Fibroblast of pulmonary artery (primary cell): Measurements from ENCODE around the gene ESD.
"Not testable (repeated sequence)": the region's sequence is repeated elsewhere in the genome, so short reads cannot be mapped to it uniquely, and the experiment has no call there.

Experiments
- DNase-seq: peaks from one replicate; pipeline ENCODE4 v3.0.0-alpha.2; 2010; ENCODE audit warnings: low read depth
- H3K4me3 ChIP-seq: replicated peaks from 2 replicates; pipeline ENCODE4 v1.5.1; 2011; ENCODE audit warnings: low read depth, mild to moderate bottlenecking, control low read depth, low read length, moderate library complexity
- TF ChIP-seq, protein P1 (sequence below): IDR thresholded peaks from 2 replicates; pipeline ENCODE4 v1.5.1; 2011; ENCODE audit warnings: mild to moderate bottlenecking, control low read depth, low read length, inconsistent platforms; ENCODE audit errors: missing control alignments

The ESD gene

GRCh38 chr13:46778095-46778494, 18.9 kb downstream of the ESD start:
- DNase-seq, result no peak
- no peak overlapping the region for H3K4me3 ChIP-seq
- TF ChIP-seq, protein P1, sequence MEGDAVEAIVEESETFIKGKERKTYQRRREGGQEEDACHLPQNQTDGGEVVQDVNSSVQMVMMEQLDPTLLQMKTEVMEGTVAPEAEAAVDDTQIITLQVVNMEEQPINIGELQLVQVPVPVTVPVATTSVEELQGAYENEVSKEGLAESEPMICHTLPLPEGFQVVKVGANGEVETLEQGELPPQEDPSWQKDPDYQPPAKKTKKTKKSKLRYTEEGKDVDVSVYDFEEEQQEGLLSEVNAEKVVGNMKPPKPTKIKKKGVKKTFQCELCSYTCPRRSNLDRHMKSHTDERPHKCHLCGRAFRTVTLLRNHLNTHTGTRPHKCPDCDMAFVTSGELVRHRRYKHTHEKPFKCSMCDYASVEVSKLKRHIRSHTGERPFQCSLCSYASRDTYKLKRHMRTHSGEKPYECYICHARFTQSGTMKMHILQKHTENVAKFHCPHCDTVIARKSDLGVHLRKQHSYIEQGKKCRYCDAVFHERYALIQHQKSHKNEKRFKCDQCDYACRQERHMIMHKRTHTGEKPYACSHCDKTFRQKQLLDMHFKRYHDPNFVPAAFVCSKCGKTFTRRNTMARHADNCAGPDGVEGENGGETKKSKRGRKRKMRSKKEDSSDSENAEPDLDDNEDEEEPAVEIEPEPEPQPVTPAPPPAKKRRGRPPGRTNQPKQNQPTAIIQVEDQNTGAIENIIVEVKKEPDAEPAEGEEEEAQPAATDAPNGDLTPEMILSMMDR, result no peak

- DNase-seq, result no peak
- TF ChIP-seq, protein P1, result no peak
- H3K4me3 ChIP-seq, result no peak overlapping the region
These were observed 21.4 kb downstream of the ESD start for GRCh38 chr13:46775385-46776107.

DNA sequence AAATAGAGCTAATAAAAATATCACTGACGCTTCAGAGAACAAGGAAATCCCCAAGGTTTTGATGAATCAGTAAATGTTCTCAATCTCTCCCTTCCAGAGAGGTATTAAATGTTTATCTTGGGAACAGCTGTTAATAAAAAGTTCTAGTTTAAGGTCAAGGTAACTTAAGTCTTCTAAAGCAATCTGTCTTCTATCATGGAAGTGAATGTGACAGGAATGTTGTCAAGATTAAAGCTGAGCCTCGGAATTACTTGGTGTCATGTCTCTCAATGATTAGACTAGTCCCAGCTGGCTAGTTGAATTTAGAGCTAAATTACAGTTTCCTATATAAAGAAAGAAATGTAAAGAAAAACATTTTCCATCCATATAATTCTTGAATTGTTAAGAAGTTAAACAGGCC, 23.4 kb downstream of the ESD start:
- TF ChIP-seq, protein P1, result no peak

DNA sequence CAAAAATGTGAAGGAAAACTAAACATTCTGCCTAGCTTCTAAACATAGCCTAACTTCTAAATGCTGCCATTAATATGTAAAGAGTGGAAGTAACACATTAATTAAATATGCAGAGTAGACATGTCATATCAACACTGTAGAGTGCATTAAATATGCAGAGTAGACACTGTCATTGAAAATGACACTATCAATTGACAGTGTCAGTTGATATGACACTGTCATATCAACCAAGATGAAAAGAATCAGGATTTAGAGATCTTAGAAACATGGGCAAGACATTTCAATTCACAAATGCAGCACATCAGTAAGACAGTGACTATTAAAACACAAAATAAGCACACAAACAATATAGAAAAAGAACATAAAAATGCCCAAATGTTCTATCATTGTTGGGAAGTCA, 25.3 kb downstream of the ESD start:
- H3K4me3 ChIP-seq, result no peak overlapping the region
- no peak for DNase-seq
- TF ChIP-seq, protein P1, result no peak

More for the DNA sequence above, 23.4 kb downstream of the ESD start:
- DNase-seq, result no peak
- H3K4me3 ChIP-seq, result no peak overlapping the region

- H3K4me3 ChIP-seq, result not testable (repeated sequence)
These were observed 27.0 kb downstream of the ESD start for GRCh38 chr13:46769925-46770324.

GRCh38 chr13:46761866-46762265, 35.1 kb downstream of the ESD start:
- no peak overlapping the region for H3K4me3 ChIP-seq
- TF ChIP-seq, protein P1, result no peak
- no peak for DNase-seq

More at GRCh38 chr13:46769925-46770324, 27.0 kb downstream of the ESD start:
- not testable (repeated sequence) for DNase-seq

DNA sequence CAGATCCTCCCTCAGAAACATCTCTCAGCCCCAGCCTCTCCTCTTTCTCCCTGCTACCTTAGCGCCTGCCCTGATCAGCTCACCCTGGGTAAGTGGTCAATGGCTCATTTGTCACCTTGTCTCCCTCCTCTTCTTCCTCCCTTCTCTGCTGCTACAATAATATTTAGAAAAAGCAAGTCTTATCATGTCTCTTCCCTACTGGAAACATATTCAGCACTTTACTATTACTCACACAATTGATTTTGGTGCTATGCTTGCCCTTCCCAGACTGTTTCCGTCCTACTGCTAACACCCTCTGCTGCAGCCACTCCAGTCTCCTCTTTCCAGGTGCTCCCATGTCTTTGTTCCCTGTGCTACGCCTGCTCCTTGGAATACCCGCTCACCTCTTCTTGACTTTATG, 35.8 kb downstream of the ESD start:
- no peak for DNase-seq
- TF ChIP-seq, protein P1, result no peak

More for the DNA sequence above, 35.8 kb downstream of the ESD start:
- H3K4me3 ChIP-seq, result no peak overlapping the region
